Measurements from ENCODE around the gene TMTC1.

The TMTC1 gene

DNA sequence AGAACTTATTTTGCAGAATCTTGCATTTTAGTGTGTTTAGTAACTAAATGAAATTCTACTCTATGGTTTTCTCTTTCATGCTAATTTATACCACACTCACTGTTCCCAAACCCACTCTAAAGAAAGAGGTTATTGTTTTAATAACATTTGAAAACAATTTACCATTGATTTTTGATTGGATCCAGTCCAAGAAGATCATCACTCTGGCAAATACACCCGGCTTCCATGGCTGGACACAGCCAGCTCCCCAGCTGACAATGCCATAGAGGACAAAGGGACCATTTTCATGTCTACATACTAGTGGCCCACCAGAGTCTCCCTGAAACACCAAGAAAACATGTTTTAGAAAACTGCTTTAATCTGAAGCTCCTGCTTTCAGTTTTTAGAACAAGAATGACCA, 328.7 kb downstream of the TMTC1 start:
- no peaks in the 10 kb centered on the region for H3K4me1 ChIP-seq (ENCODE audit: control insufficient read depth in 1 of 2, insufficient read depth in 2 of 2, low read length in 2 of 2)
- H3K36me3 ChIP-seq (ENCODE audit: control insufficient read depth in 1 of 2, insufficient read depth in 2 of 2, low read length in 2 of 2): no peaks in the 10 kb centered on the region
- no peak overlapping the region for H3K27ac ChIP-seq (ENCODE audit: low read depth, low read length)
- H3K4me3 ChIP-seq (ENCODE audit: low read depth in 1 of 2, low read length in 2 of 2): no peak overlapping the region
- no peaks in the 10 kb centered on the region for H3K9me3 ChIP-seq (ENCODE audit: control insufficient read depth in 1 of 2, low read length in 2 of 2)
- no peaks in the 10 kb centered on the region for H3K27me3 ChIP-seq (ENCODE audit: control insufficient read depth in 1 of 2, insufficient read depth in 2 of 2, low read length in 2 of 2)
- H3K9ac ChIP-seq (ENCODE audit: low read depth in 1 of 2, low read length in 2 of 2): no peak overlapping the region

DNA sequence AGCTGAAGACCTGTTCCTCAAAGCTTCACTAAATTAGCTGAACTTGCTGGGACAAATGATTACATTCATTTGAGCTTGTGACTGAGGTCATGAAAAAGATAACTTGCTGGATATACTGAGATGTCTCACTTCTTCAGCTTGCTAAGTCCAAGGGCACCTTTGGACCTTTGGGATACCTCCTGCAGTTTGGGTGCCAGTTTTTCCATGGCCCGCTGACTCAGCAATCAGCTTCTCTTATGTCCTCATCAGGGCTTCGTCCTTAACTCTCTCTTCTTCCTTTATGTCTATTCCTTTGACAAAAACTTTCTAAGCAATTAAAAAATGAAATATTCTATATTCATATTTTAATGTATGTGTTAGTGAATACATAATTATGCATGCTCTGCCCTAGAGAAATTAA, 331.9 kb downstream of the TMTC1 start:
- no peak overlapping the region for H3K27ac ChIP-seq (ENCODE audit: low read depth, low read length)
- H3K9ac ChIP-seq (ENCODE audit: low read depth in 1 of 2, low read length in 2 of 2): no peak overlapping the region
- no peaks in the 10 kb centered on the region for H3K9me3 ChIP-seq (ENCODE audit: control insufficient read depth in 1 of 2, low read length in 2 of 2)
- no peaks in the 10 kb centered on the region for H3K36me3 ChIP-seq (ENCODE audit: control insufficient read depth in 1 of 2, insufficient read depth in 2 of 2, low read length in 2 of 2)
- no peaks in the 10 kb centered on the region for H3K4me1 ChIP-seq (ENCODE audit: control insufficient read depth in 1 of 2, insufficient read depth in 2 of 2, low read length in 2 of 2)
- H3K27me3 ChIP-seq (ENCODE audit: control insufficient read depth in 1 of 2, insufficient read depth in 2 of 2, low read length in 2 of 2): no peaks in the 10 kb centered on the region
- H3K4me3 ChIP-seq (ENCODE audit: low read depth in 1 of 2, low read length in 2 of 2): no peak overlapping the region

Data from duodenal mucosa (tissue), 2 donors.